Measurements from ENCODE around the gene SETBP1. TPM values are rescaled to one million over a fixed set of nuclear protein-coding genes. Genes with fewer than 3 reads are reported as not detected.

Gene SETBP1
- total and polyA plus RNA-seq, 9 of the 15 experiments (the other 6 are each of a cell fraction or from before 2014, with no cell fraction given) = under 0.01 to 0.13 (median 0.04) TPM

DNA sequence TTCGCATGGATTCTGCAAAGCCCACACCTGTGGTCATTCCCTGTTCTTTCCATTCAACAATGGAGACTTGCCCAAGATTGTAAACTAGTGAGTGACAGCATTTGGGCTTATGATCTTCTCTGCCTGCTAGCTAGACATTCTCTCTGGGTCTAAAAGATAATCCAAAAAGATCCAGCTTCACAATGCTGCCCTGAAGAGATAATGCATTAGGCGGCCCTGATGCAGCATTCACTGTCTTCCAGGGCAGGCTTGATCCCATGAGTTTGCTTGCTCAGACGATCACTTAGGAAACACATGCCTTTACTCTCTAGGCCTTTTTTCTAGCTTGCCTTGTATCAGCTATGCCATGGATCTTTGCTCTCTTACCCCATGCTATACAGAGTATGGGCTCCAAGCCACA is 196.1 kb downstream of the SETBP1 start (continued):
- no peak for TF ChIP-seq RUNX1 (IDR thresholded peaks at IDR 0.05; ENCODE audit: low read depth)
- TF ChIP-seq PHF21A (IDR thresholded peaks at IDR 0.05; ENCODE audit: borderline replicate concordance, low read depth) = no peak
- TF ChIP-seq ZNF445 (CRISPR knock-in tag; IDR thresholded peaks at IDR 0.05; ENCODE audit: low read depth) = no peak
- no peak for TF ChIP-seq ZC3H11A (IDR thresholded peaks at IDR 0.05; ENCODE audit: low read depth, low read length)
- TF ChIP-seq, protein P1, sequence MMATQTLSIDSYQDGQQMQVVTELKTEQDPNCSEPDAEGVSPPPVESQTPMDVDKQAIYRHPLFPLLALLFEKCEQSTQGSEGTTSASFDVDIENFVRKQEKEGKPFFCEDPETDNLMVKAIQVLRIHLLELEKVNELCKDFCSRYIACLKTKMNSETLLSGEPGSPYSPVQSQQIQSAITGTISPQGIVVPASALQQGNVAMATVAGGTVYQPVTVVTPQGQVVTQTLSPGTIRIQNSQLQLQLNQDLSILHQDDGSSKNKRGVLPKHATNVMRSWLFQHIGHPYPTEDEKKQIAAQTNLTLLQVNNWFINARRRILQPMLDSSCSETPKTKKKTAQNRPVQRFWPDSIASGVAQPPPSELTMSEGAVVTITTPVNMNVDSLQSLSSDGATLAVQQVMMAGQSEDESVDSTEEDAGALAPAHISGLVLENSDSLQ (IDR thresholded peaks at IDR 0.05) = peak; percentile 41; the same call in 1 of the 2 replicates
- TF ChIP-seq TGIF2 (CRISPR knock-in tag; IDR thresholded peaks at IDR 0.05) = no peak
- TF ChIP-seq, protein P2, sequence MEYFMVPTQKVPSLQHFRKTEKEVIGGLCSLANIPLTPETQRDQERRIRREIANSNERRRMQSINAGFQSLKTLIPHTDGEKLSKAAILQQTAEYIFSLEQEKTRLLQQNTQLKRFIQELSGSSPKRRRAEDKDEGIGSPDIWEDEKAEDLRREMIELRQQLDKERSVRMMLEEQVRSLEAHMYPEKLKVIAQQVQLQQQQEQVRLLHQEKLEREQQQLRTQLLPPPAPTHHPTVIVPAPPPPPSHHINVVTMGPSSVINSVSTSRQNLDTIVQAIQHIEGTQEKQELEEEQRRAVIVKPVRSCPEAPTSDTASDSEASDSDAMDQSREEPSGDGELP (CRISPR knock-in tag; IDR thresholded peaks at IDR 0.05; ENCODE audit: borderline replicate concordance) = no peak
- no peak for TF ChIP-seq RB1 (IDR thresholded peaks at IDR 0.05; ENCODE audit: low read depth)
- no peak for TF ChIP-seq SETDB1 (IDR thresholded peaks at IDR 0.05; ENCODE audit: low read length)
- no peak for TF ChIP-seq HNRNPK (IDR thresholded peaks at IDR 0.05; ENCODE audit: low read depth, low read length, poor library complexity, severe bottlenecking)
- TF ChIP-seq NFE2 (IDR thresholded peaks at IDR 0.05; ENCODE audit: low read depth) = no peak
- TF ChIP-seq, protein P3, sequence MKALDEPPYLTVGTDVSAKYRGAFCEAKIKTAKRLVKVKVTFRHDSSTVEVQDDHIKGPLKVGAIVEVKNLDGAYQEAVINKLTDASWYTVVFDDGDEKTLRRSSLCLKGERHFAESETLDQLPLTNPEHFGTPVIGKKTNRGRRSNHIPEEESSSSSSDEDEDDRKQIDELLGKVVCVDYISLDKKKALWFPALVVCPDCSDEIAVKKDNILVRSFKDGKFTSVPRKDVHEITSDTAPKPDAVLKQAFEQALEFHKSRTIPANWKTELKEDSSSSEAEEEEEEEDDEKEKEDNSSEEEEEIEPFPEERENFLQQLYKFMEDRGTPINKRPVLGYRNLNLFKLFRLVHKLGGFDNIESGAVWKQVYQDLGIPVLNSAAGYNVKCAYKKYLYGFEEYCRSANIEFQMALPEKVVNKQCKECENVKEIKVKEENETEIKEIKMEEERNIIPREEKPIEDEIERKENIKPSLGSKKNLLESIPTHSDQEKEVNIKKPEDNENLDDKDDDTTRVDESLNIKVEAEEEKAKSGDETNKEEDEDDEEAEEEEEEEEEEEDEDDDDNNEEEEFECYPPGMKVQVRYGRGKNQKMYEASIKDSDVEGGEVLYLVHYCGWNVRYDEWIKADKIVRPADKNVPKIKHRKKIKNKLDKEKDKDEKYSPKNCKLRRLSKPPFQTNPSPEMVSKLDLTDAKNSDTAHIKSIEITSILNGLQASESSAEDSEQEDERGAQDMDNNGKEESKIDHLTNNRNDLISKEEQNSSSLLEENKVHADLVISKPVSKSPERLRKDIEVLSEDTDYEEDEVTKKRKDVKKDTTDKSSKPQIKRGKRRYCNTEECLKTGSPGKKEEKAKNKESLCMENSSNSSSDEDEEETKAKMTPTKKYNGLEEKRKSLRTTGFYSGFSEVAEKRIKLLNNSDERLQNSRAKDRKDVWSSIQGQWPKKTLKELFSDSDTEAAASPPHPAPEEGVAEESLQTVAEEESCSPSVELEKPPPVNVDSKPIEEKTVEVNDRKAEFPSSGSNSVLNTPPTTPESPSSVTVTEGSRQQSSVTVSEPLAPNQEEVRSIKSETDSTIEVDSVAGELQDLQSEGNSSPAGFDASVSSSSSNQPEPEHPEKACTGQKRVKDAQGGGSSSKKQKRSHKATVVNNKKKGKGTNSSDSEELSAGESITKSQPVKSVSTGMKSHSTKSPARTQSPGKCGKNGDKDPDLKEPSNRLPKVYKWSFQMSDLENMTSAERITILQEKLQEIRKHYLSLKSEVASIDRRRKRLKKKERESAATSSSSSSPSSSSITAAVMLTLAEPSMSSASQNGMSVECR (CRISPR knock-in tag; IDR thresholded peaks at IDR 0.05) = no peak
- no peak for TF ChIP-seq RBM17 (IDR thresholded peaks at IDR 0.05; ENCODE audit: borderline replicate concordance, low read depth, low read length)
- TF ChIP-seq, protein P4, sequence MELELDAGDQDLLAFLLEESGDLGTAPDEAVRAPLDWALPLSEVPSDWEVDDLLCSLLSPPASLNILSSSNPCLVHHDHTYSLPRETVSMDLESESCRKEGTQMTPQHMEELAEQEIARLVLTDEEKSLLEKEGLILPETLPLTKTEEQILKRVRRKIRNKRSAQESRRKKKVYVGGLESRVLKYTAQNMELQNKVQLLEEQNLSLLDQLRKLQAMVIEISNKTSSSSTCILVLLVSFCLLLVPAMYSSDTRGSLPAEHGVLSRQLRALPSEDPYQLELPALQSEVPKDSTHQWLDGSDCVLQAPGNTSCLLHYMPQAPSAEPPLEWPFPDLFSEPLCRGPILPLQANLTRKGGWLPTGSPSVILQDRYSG (tag; conservative IDR thresholded peaks at IDR 0.05; ENCODE audit: low read depth) = no peak
- TF ChIP-seq NFXL1 (CRISPR knock-in tag; IDR thresholded peaks at IDR 0.05) = no peak
